ENCODE data around the gene MUC6.

DNA sequence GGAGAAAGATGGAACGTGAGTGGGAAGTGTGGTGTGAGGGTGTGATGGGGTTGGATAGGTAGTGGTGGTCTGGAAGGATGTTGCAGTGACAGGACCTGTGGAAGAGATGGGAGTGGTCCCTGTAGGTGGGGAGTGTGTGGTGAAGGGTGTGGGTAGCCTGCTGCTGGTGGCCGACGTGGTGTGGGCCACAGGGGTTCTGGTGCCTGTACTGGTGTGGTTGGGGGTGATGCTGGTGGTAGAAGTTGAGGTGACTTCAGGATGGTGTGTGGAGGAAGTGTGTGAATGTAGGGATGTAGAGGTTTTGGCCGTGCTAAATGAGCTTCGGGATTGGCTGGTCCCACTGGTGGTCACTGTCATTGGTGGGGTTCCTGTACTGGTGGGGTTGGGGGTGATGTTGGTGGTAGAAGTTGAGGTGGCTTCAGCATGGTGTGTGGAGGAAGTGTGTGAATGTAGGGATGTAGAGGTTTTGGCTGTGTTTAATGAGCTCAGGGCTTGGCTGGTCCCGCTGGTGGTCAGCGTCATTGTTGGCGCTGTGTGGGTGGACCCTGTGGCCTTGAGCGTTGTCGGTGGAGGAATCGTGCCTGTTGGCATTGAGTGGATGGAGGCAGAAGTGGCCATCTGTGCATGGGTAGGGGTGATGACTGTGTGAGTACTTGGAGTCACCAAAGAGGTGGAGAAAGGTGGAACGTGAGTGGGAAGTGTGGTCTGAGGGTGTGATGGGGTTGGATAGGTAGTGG is 19.1 kb downstream of the MUC6 start:
- TF ChIP-seq, protein P1, sequence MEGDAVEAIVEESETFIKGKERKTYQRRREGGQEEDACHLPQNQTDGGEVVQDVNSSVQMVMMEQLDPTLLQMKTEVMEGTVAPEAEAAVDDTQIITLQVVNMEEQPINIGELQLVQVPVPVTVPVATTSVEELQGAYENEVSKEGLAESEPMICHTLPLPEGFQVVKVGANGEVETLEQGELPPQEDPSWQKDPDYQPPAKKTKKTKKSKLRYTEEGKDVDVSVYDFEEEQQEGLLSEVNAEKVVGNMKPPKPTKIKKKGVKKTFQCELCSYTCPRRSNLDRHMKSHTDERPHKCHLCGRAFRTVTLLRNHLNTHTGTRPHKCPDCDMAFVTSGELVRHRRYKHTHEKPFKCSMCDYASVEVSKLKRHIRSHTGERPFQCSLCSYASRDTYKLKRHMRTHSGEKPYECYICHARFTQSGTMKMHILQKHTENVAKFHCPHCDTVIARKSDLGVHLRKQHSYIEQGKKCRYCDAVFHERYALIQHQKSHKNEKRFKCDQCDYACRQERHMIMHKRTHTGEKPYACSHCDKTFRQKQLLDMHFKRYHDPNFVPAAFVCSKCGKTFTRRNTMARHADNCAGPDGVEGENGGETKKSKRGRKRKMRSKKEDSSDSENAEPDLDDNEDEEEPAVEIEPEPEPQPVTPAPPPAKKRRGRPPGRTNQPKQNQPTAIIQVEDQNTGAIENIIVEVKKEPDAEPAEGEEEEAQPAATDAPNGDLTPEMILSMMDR (IDR thresholded peaks at IDR 0.05): no peak
- no peak for TF ChIP-seq POLR2A (IDR thresholded peaks at IDR 0.05)

Measured in uterus (tissue), 2 donors.